Hematopoietic multipotent progenitor cell treated with erythropoietin and hydrocortisone succinate and interleukin-3 and kit ligand, for 15 days (in vitro differentiated cells): ENCODE results near the gene CYP3A7.
A peak's percentile ranks its signal among the peaks of the same experiment; 100 is the strongest.
"Not testable (repeated sequence)": the region's sequence is repeated elsewhere in the genome, so short reads cannot be mapped to it uniquely, and the experiment has no call there.

ENCODE experiments used
- DNase-seq: peaks from one replicate; pipeline ENCODE4 v3.0.0-alpha.2; 2015; ENCODE audit warnings: low spot score

Gene CYP3A7

GRCh38 chr7:99734987-99735386, at the start of gene CYP3A7:
TSS of gene CYP3A7 (minus strand) at chr7:99735196. CDS start at chr7:99735093, 103 bp downstream.
- DNase-seq = no peak

GRCh38 chr7:99784007-99784406, 49.0 kb upstream of the CYP3A7 start, which contains the start of gene CYP3A4:
TSS of gene CYP3A4 (minus strand) at chr7:99784184. CDS start at chr7:99784081, 103 bp downstream.
- DNase-seq = no peak

GRCh38 chr7:99782012-99782953, 47.3 kb upstream of the CYP3A7 start:
- no peak for DNase-seq

GRCh38 chr7:99780588-99780987, 45.6 kb upstream of the CYP3A7 start:
- no peak for DNase-seq

GRCh38 chr7:99779949-99780348, 45.0 kb upstream of the CYP3A7 start:
- DNase-seq = no peak

GRCh38 chr7:99778880-99779279, 43.9 kb upstream of the CYP3A7 start:
- no peak for DNase-seq

GRCh38 chr7:99773395-99773794, 38.4 kb upstream of the CYP3A7 start:
- DNase-seq = not testable (repeated sequence)

- no peak for DNase-seq
These were observed 37.6 kb upstream of the CYP3A7 start for GRCh38 chr7:99772565-99772964.

GRCh38 chr7:99769494-99769893, 34.5 kb upstream of the CYP3A7 start:
- not testable (repeated sequence) for DNase-seq

- DNase-seq = no peak
These were observed 33.5 kb upstream of the CYP3A7 start for GRCh38 chr7:99768471-99768870.

- no peak for DNase-seq
These were observed 32.7 kb upstream of the CYP3A7 start for GRCh38 chr7:99767662-99768061.

GRCh38 chr7:99766484-99767099, 31.6 kb upstream of the CYP3A7 start:
- DNase-seq = peak; percentile 26

- DNase-seq = no peak
These were observed 29.5 kb upstream of the CYP3A7 start for GRCh38 chr7:99764478-99764877.

- peak; percentile 77 for DNase-seq
These were observed 27.8 kb upstream of the CYP3A7 start for GRCh38 chr7:99762680-99763327.

GRCh38 chr7:99755085-99755484, 20.1 kb upstream of the CYP3A7 start:
- no peak for DNase-seq

- no peak for DNase-seq
These were observed 17.4 kb upstream of the CYP3A7 start for GRCh38 chr7:99752356-99752755.

- not testable (repeated sequence) for DNase-seq
These were observed 16.5 kb upstream of the CYP3A7 start for GRCh38 chr7:99751322-99752052.

GRCh38 chr7:99748846-99749579, 14.0 kb upstream of the CYP3A7 start:
- DNase-seq = no peak

- DNase-seq = not testable (repeated sequence)
These were observed 11.9 kb upstream of the CYP3A7 start for GRCh38 chr7:99746915-99747314.

- DNase-seq = not testable (repeated sequence)
These were observed 10.4 kb upstream of the CYP3A7 start for GRCh38 chr7:99745395-99745794.

GRCh38 chr7:99742737-99743394, 7.9 kb upstream of the CYP3A7 start:
- DNase-seq = no peak
